ENCODE measurements around the gene IQGAP1.
A peak's percentile ranks its signal among the peaks of the same experiment; 100 is the strongest.

Gene IQGAP1

GRCh38 chr15:90348456-90348855, 39.6 kb upstream of the IQGAP1 start:
- no peak overlapping the region for H3K27ac ChIP-seq
- TF ChIP-seq CTCF (conservative IDR thresholded peaks at IDR 0.05) (no peak), ZFX (IDR thresholded peaks at IDR 0.05) (no peak)

GRCh38 chr15:90349072-90349471, 39.0 kb upstream of the IQGAP1 start:
- no peak overlapping the region for H3K27ac ChIP-seq
- TF ChIP-seq CTCF (conservative IDR thresholded peaks at IDR 0.05), result no peak
- no peak for TF ChIP-seq ZFX (IDR thresholded peaks at IDR 0.05)

DNA sequence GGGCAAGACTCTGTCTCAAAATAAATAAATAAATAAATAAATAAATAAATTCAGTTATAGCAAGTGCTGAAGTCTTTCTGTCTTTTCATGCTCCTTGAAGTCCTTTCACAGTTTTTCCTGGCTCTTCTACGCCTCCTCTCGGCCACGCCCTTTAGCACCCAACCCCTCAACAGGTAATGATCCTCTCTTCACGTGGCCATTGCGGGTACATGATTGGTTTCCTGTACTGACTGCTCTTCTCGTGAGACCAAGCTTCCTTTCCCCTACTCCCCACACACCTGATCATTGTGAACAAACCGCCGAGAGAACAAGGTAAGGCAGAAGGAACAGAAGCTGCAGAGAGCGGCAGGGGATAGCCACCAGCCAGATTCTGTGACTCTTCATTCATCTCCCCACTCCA, 38.2 kb upstream of the IQGAP1 start:
- TF ChIP-seq CTCF (conservative IDR thresholded peaks at IDR 0.05) (no peak), ZFX (IDR thresholded peaks at IDR 0.05) (no peak)
- no peak overlapping the region for H3K27ac ChIP-seq

DNA sequence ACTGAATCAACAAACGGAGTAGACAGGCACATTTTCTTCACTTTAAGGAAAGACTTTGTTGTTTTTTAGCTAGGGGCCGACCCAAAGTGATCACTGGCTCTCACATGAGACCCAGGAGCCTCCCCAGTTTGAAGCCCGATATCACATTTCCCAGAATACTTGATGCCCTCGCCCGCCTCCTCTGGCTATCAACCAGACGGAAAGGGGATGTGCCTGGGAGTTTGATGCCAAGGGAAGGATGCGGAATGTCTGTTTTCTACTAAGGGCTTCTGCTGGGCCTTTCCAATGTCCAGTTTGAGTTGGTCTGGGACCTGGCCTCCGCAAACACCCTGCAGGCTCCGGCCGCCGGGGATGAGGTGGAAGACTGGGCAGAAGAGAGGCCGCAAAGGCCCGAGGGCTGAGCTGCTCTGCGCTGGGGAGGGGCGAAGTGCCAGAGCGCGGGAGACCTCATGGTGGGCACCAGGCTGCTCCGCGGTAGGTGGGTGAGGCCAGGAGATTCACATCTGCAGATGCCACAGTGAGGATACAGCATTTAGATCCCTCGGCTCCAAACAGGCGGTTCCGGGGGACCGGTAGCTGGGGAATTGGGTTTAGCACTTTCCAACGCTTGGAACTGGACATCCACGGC, 36.4 kb upstream of the IQGAP1 start:
- no peak for TF ChIP-seq CTCF (conservative IDR thresholded peaks at IDR 0.05)
- no peak for TF ChIP-seq ZFX (IDR thresholded peaks at IDR 0.05)
- H3K27ac ChIP-seq, result no peak overlapping the region; the same call in 1 of the 2 replicates

GRCh38 chr15:90352107-90352893, 35.7 kb upstream of the IQGAP1 start, which contains the start of gene ZNF774:
Gene ZNF774 (plus strand): TSS chr15:90352284. CDS start chr15:90354661, 2,377 bp downstream.
- TF ChIP-seq CTCF (conservative IDR thresholded peaks at IDR 0.05), result no peak
- no peak for TF ChIP-seq ZFX (IDR thresholded peaks at IDR 0.05)
- H3K27ac ChIP-seq, result peak within 1 kb of the TSS; percentile 49

GRCh38 chr15:90354986-90355385, 33.1 kb upstream of the IQGAP1 start:
- H3K27ac ChIP-seq, result no peak overlapping the region
- TF ChIP-seq ZFX (IDR thresholded peaks at IDR 0.05) (no peak), CTCF (conservative IDR thresholded peaks at IDR 0.05) (no peak)

All from C4-2B (cell line).